ENCODE measurements around the gene PGAP1.
"Not testable (repeated sequence)": the region's sequence is repeated elsewhere in the genome, so short reads cannot be mapped to it uniquely, and the experiment has no call there.

Gene PGAP1

DNA sequence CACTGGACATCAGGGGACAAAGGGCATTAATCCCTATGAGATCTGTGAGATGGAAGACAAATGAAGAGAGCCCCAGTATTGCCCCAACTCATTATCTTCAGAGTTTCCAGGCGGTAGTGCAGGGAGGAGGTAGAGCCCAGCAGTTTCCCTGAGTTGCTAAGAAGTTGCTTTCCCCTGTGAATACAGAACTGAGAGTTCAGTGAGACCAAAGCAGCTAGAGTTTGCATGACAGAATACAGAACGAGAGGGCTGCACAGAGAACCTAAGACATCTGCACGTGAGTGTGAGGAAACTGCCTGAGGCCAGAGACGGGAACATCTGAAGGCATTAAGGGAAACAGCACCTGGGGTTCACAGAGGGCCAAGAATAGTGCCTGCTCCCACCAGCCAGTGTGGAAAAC, 18.1 kb upstream of the PGAP1 start:
- no peak for DNase-seq

DNA sequence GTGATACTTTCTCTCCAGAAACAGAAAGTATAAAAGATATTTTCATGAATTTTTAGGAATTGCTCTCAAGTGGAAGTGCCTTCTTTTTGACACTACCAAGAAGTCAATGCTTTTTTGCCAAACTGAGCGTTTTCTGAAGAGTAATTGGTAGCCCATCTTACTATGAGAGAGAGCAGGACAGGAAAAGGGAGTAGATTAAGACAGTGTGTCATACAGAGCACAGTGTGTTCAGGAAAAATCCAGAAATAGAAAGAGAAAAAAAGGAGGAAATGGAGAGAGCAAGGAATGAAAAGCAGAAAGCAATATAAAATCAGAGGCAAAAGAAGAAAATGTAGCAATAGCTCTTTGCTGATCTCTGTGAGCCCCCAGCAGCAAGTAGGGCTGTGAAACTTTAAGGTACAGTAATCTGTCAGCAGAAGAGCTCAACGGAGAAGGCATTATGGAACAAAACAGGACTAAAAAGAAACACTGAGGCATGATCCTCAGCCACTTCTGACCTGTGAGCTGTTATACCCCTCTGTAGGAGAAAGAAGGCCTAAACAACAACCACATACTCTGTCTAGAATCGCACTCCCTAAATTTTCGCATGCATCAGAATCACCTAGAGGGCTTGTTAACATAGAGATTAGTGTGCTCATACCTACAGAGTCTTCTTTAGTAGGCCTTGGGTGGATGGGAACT, 15.0 kb upstream of the PGAP1 start:
- DNase-seq, result no peak

DNA sequence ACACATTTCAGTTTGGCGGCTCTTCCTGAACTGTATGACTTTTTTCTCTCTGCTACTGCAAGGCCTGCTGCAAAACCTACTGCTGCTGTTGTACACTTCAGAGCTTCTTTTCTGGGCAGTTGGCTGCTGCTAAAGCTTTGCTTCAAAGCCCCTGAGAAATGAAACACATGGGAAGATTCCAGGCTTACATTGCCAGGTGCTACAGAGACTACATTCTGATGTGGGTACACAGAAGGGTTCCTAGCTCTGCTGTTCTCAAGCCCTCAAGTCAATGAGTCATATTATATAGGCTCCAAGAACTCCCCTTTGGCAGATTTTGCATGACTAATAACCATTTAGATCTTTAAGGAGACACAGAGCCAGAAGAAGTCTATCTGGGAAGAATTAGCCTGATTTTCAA, 12.9 kb upstream of the PGAP1 start:
- DNase-seq, result no peak

DNA sequence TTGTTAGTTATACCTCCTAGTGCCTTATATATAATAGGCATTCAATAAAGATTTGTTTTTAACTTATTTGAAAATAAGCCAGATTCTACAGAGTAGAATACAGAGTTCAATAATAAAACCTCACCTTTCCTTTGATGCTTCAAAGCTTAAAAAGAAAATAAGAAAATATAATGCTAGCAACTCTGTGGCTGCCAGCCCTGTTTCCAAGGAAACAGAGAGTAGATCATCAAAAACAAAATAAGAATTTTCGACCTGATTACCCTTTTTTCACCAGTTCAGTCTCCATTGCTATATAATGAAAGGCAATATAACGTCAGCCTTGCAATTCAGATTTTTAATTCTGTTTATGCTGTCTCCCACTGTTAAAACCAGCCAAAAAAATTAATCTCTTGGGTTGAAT, 8.9 kb upstream of the PGAP1 start:
- DNase-seq, result no peak

DNA sequence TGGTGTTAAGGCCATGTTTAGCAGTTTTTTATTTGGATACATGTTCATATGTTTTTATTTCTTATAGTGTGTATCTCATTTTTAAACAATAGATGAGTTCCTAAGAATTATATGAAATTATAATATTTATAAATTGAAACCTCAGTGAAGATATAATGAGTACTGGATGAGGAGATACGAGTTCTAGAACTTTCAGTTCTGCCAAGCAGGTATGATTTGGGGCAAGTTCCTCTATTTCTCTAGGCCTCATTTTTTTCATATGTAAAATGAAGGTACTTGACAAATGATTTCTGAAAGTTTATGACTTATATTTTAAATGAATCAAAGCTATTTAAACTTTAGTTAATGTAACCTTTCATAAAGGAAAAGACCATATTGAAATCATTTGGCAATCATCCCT, 8.2 kb upstream of the PGAP1 start:
- no peak for DNase-seq

DNA sequence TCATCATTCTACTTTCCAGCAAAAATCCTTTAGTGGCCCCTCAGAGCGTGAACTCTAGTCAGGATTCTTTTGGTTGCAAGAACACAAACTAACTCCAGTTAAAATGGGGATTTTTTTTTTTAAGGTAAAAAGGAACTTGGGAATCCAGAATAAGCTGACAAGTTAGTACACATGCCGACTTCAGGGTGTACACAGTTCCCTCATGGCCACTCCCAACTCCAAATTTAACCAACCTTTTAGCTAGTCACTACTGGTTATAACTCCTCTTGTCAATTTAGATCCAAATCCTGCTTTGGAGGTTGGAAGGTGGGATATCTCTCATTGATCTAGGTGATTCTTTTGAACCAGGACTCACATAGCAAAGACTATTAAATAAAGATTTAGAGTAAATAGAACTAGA, 5.0 kb upstream of the PGAP1 start:
- DNase-seq, result no peak

DNA sequence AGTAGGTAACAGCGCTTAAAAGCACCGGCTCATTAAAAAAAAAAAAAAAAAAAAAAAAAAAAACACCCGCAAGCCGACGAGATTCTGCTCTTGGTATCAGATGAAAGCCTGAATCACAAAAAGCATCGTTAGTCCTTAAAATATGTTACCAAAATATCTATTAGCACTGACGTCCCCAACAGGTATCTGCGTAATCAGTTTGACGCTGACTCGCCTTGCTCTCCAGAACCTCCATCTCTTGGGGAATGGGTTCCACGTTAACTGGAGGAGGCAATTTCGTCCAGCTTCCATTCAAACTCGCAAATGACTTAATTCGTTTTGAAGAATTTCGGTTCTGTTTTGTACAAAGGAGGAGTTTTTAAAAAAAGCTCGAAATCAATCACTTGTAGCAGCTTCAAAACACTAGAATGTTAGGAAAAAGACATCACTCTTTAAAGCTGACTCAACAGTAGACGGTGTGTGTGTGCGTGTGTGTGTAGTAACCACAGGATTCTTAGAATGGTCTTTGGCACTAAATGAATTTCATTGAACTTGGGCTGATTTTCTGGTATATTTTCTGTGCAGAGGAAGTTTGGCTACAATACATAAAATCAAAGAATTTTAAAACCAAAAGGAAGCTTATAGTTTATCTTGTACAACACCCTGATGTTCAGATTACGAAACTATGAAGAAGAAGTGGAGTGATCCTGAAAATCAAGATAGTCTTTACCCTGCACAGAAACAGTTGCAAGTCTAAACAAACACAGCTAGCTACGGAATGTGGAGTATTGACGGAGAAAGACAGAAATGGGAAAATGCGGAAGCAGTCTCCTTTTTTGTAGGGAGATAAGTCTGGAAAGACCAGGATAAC, 1.1 kb upstream of the PGAP1 start:
- peak; percentile 13 for DNase-seq

DNA sequence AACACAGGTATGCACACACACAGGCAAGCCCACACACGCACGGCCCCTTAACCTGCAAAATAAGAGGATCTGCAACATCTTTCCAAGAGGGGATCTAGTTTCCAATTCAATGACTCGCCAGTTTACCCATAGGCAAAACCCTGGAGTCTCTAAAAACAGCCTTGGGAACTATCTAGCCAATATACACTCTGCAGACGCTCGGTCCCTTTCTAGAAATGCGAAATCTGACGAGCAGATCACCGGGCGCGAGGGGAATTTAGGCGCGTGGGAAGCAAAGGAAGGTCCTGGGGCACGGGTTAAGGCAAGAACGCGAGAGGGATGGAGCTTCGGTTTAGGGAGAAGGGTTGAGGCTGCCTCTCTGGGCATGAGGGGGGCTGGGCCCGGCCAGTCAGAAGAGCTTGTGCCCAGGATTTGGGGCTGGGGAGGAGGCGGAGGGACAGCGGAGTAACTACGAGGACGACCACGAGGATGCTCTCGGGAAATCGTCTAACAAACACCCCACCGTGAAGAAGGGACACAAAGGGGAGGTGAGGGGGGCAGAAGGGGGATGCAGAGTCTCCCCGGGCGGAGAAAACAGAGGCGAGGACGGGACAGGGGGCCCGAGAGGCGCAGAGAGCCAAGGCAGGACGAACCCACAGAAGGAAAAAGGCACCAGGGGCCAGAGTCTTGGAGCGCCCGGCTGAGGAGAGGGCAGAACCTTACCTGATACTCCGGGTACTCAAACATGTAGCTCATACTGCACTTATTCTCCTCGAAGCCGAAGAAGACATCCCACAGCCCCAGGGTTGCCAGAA, 542 bp downstream of the PGAP1 start:
- DNase-seq, result no peak

DNA sequence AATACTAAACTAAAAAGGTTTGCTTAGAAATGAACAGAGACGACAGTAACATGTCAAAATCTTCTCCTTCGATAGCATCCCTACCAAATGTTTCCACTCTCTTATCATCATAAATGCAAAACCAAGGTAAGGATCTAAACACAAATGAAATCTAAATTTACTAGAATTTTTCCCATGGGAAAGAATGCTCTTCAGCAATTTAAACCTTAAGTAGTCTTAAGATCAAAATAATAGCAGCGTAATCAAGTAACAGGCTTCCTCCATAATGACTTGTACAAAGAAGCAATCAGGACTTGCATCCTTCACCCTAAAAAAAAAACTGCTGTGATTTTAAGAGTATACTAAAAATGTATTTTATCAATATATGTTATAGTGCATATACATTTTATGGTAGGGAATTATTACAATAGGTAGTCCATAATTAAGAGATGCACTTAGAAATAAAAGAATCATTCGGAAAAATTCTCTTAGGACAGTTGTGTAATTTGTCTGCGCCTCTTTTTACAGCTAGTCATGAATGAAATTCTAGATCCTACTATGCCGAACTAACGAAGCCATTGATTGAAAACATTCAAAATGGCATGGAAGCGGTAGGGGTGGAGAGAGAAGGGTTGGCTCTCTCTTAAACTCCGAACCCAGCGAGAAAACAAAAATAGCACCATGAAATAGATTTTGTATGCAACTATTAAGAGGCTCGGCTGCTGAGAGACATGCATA, 1.3 kb downstream of the PGAP1 start:
- no peak for DNase-seq

DNA sequence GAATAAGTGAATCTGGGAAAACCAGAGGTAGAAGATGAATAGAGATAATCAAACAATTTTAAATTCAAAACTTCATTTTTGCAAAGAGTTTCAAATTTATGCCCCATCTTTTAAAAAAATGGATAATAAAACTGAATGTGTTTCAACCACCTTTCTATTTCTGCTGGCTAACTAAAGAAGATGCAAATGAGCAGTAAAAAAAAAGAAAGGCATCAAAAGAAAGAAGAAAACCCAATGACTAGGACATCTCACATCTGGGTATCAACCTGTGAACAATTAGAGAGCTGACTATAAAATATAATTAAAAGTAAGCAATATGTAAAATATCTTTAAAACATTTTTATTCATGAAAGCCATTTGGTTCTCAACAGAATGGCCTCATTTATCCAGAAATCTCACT, 2.5 kb downstream of the PGAP1 start:
- no peak for DNase-seq

DNA sequence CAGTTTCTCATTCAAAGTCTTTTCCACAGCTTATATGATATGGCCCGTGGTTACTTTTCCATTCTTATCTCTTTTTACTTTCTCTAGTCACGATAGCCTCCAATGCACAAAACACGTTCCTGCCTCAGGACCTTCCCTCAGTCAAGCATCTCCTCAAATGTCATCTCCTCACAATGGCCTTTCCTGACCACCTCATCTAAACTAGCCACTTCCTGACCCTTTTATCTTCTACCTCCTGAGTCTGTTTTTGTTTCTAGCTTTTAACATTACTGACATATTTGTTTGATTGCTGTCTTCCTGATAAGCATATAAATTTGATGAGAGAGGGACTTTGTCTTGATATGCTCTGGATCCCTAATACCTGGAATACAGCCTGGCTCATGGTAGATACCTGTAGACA, 7.6 kb downstream of the PGAP1 start:
- DNase-seq, result no peak

DNA sequence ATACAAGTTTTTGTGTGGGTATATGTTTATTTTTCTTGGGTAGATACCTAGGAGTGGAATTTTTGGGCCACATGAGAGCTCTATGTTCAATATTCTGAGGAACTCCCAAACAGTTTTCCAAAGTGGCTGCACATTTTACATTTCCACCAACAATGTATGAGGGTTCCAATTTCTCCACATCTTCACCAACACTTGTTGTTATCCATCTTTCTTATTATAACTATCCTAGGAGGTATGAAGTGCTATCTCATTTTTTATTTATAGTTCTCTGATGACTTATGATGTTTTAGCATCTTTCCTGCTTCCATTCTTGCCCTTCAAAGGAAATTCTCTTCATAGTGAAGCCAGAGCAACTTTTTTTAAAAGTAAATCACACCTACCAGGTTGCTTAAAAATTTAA, 8.7 kb downstream of the PGAP1 start:
- DNase-seq, result no peak

DNA sequence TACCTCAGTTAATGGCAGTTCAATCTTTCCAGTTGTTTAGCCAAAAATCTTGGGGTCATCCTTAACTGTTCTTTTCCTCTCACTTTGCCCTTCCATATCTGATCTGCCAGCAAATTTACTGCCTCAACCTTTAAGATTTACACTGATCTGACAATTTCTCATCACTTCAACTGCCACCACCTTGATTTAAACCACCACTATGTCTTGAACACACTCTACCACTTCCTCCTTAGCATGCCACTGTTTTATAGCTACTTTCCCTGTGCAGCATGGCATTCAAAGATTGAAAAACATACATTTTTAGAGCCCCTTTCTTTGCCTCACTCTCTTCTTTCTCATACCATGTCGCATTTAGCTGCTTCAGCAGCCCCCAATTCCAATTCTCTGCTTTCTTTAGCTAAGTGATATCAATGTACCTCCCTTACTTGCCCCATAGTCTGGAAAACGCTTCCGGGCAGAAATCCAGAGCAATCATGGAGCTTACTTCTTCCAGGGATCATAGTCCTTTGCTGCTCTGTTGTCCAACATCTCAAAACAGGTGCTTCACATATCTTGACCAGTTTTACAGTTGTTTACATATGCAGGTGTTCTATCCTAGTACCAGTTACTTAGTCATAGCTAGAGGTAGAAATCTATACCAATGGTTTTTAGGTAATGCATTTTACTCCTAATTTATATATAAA, 10.9 kb downstream of the PGAP1 start:
- DNase-seq, result no peak

DNA sequence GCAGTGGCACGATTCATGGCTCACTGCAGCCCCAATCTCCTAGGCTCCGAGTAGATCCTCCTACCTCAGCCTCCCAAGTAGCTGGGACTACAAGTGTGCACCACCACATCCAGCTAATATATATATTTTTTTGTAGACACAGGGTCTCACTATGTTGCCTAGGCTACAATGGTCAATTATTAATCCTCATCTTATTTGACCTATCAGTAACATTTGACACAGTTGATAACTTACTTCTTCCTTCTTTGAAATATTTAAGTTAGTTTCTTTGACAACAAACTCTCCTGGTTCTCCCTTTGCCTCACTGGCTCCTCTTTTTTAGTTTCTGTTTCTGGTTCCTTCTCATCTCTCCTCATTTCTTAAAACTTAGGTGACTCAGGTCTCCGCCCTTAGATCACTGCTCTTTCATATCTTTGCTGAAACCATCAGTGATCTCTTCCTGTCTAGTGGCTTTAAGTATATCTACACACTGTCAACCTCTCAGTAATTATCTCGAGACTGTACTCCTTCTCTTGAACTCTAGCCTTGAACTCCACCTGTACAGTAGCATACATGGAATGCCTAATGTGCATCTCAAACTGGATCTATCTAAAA, 11.5 kb downstream of the PGAP1 start:
- no peak for DNase-seq

DNA sequence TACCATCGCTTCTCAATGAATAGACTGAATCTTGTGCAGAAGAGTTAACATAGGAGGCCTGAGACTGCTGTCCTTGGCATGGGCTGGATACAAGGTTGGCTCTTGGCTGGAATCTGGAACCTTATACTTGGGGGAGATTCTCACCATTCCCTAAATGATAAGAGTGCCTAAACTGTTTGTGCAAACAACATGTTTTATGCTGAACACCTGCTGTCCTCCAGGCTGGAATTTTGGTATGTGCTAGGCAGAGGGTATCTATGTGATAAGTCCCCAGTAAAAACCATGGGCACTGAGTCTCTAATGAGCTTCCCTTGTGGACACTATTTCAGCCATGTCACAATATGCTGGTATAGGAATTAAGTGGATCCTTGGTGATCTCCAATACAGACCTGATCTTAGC, 12.8 kb downstream of the PGAP1 start:
- no peak for DNase-seq

DNA sequence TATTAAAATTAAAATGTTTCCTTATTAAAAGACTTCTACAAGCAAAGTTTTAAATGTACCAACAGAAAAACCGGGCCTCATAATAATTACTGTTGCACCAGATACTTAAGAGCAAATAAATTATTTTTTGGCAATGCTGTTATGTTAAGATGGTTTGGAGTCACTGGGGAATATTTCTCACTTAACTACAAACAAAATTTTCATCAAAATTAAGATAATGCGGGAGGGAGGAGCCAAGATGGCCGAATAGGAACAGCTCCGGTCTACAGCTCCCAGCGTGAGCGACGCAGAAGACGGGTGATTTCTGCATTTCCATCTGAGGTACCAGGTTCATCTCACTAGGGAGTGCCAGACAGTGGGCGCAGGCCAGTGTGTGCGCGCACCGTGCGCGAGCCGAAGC, 21.1 kb downstream of the PGAP1 start:
- DNase-seq, result not testable (repeated sequence)

DNA sequence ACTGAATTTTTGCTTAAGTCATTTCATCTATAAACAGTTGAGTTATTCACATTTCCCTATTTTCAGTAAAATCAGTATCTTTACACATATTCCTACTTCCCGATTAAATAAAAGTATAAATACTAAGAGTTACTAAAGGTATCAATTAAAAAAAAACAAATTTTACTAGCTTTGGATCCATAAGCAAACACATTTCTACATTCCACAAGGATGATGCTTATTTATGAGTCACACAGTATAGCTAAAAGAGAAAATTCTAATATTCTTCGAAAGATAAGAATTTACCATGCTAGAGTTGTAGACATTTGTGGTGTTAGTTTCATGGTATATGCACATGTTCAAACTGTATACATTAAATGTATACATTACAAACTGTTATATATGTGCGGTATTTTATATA, 23.7 kb downstream of the PGAP1 start:
- DNase-seq, result no peak

DNA sequence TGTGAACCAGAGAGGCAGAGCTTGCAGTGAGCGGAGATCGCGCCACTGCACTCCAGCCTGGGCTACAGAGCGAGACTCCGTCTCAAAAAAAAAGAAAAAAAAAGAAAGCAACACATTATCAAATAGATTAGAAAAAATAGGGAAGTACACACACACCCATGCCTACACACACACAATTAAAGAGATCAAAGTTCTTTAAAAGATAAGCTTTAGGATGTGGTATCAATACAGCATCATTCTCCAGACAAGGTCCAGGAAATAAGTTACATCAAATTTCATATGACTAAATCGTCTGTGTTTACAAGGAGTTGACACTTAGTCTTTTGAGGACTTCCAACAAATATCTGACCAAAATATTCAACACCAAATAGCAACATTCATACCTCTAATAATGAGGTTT, 25.7 kb downstream of the PGAP1 start:
- DNase-seq, result no peak

DNA sequence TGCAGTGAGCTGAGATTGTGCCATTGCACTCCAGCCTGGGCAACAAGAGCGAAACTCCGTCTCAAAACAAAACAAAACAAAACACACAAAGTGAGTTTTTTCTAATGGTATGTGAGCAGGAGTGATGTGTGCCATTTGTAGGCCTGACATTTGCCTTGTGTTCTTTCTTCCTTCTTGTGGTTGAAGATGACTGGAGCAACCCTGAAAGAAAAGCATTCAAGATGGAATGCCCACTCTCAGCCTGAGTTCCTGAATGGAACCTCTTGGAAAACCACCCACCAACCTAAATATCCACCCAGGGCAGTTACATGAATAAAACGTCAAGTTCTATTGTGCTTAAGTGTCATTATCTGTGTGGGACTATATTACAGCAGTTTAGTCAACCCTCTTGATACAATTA, 26.5 kb downstream of the PGAP1 start:
- no peak for DNase-seq

DNA sequence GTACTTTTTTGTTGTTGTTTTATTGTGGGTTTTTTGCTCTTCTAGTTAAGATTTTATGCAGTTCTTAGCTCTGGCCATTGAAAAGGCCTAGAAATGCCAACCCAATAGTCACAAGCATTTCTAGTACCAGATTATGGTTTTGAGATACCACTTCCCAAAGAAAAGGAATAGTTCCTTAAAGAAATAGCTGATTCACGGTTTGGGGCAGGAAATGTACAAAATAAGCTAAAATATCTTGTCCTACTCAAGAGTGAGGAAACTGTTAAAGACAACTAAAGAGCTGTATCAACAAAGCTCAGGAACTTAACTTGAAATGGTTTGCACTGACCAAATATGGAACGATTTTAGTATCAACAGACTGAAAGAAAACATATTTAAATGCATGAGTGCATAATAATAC, 35.4 kb downstream of the PGAP1 start:
- no peak for DNase-seq

DNA sequence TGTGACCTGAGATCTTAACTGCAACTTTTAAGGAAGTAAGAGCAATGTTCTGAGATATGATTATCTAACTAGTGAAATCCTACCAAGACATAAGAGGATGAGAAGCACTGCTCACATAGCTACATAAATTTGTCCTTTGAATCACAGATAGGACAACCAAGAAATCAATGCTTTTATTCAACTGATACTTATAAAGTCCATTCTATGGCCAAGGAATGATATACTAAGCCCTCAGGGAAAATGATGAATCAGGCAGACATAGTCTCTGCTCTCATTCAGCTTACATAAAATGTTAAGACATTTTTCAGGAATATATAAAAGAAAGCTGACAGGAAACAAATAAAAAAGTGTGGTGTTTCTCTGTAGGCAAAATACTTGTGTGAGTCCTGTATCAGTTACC, 39.1 kb downstream of the PGAP1 start:
- DNase-seq, result no peak

DNA sequence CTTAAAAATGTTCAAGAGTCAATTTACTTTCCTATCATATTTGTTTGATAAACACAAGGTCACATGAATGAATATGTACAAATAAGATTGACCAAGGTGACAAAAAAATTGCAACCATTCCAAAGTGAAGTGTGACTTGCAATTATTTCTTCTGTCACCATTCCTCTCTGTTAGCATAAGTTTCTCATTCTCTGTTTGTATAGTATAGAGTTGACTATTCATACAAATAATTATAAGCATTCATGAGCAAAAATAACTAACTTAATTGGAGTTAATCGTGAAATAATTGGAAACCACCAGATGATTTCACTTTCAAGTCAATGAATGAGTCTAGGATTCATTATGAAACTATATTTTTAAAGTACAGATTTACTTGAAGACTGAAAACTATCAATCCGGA, 42.1 kb downstream of the PGAP1 start:
- no peak for DNase-seq
